Suppressor macrophage treated with lipopolysaccharide for 4 hours (primary cell): Measurements from ENCODE around the gene BTF3L4.

ENCODE experiments used
- DNase-seq: peaks from one replicate; pipeline ENCODE4 v3.0.0-alpha.2; 2020

BTF3L4 gene

GRCh38 chr1:52127181-52128180 is 71.4 kb downstream of the BTF3L4 start:
- peak; percentile 60 for DNase-seq

- peak; percentile 90 for DNase-seq
Measured at GRCh38 chr1:52139817-52140540, 83.9 kb downstream of the BTF3L4 start.
